Spinal cord (tissue), 10 donors: ENCODE measurements around the gene ANKAR. TPM values are rescaled to one million over a fixed set of nuclear protein-coding genes. Genes with fewer than 3 reads are reported as not detected.
A peak's percentile ranks its signal among the peaks of the same experiment; 100 is the strongest.
"Not testable (repeated sequence)": the region's sequence is repeated elsewhere in the genome, so short reads cannot be mapped to it uniquely, and the experiment has no call there.

Experiments
- DNase-seq, 6 donors: peaks; one replicate each; pipeline versions ENCODE4 v3.0.0 to v3.0.0-alpha.2; 2013 to 2015; ENCODE audit warnings: low spot score in 6 of 6, low read depth in 4 of 6
- H3K27ac ChIP-seq: one replicate; pipeline ENCODE4 v1.5.1; 2013; ENCODE audit warnings: low read depth, low read length, control low read depth
- H3K27me3 ChIP-seq: one replicate; pipeline ENCODE4 v1.6.1; 2013; ENCODE audit warnings: low read length; ENCODE audit not compliant: control insufficient read depth, insufficient read depth
- H3K36me3 ChIP-seq: one replicate; pipeline ENCODE4 v1.6.1; 2013; ENCODE audit warnings: low read length; ENCODE audit not compliant: control insufficient read depth, insufficient read depth
- H3K4me1 ChIP-seq: one replicate; pipeline ENCODE4 v1.6.1; 2013; ENCODE audit warnings: low read length; ENCODE audit not compliant: control insufficient read depth, insufficient read depth
- H3K4me3 ChIP-seq: one replicate; pipeline ENCODE4 v1.5.1; 2013; ENCODE audit warnings: low read depth, low read length, control low read depth
- H3K9me3 ChIP-seq: one replicate; pipeline ENCODE4 v1.6.1; 2013; ENCODE audit warnings: low read length; ENCODE audit not compliant: control insufficient read depth, insufficient read depth
- WGBS: methylation state at CpG from one replicate; pipeline ENCODE4 v1.1.5; 2013; ENCODE audit warnings: missing lambda C conversion rate; ENCODE audit not compliant: insufficient coverage; 5-methylcytosine and 5-hydroxymethylcytosine counted together
- polyA plus RNA-seq, 2 donors: library from polyadenylated mRNA; unstranded; fragments of 120-200 nt; gene quantifications; one replicate each; pipeline ENCODE4 v1.2.1, GENCODE V29; 2013; ENCODE audit not compliant: insufficient read length in 2 of 2
- total RNA-seq, 2 donors: library from RNA; depleted of rRNA in 1 of 2; stranded (reverse); fragments of 120-200 nt in 1 of 2; fragments of >200 nt in 1 of 2; gene quantifications; one replicate each; pipeline versions ENCODE4 v1.2.3 to v1.2.4, GENCODE V29; 2013 to 2014
- donor health status: healthy.

Gene ANKAR
- total and polyA plus RNA-seq, 4 donors = 6.4 to 41.7 (median 14.9) TPM

DNA sequence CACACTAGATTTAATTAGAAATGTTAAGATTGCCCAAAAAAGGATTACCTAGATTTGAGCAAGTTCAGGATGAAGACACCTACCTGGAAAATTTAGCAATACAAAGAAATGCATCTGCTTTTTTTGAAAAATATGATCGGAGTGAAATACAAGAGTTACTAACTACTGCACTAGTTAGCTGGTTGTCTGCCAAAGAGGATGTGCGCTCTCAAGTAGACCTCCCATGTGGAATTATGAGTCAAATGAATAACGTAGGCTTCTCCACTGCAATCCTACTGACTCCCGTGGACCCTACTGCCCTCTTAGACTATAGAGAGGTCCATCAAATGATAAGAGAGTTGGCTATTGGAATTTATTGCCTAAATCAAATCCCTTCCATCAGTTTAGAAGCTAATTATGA is 2.0 kb downstream of the ANKAR start:
- H3K27me3 ChIP-seq = no peaks in the 10 kb centered on the region
- H3K27ac ChIP-seq = no peak overlapping the region
- WGBS = 83% methylated on average over 1 of the region's 4 CpGs
- H3K4me3 ChIP-seq = no peak overlapping the region
- H3K9me3 ChIP-seq = peaks cover 2% of the 10 kb centered on the region
- H3K36me3 ChIP-seq = peaks cover 4% of the 10 kb centered on the region
- peaks cover 8% of the 10 kb centered on the region for H3K4me1 ChIP-seq
- no peak for DNase-seq

- no peak overlapping the region for H3K4me3 ChIP-seq
- H3K36me3 ChIP-seq = no peaks in the 10 kb centered on the region
- no peaks in the 10 kb centered on the region for H3K27me3 ChIP-seq
- peaks cover 5% of the 10 kb centered on the region for H3K4me1 ChIP-seq
- DNase-seq = no peak
- H3K9me3 ChIP-seq = peaks cover 2% of the 10 kb centered on the region
- H3K27ac ChIP-seq = no peak overlapping the region
Observed at GRCh38 chr2:189679226-189679625, 4.8 kb downstream of the ANKAR start.

GRCh38 chr2:189681203-189681602 is 6.7 kb downstream of the ANKAR start:
- no CpG with 5 or more reads among the region's 1 CpG for WGBS
- Histone ChIP-seq H3K9me3 (peaks cover 2% of the 10 kb centered on the region), H3K27ac (no peak overlapping the region), H3K4me3 (no peak overlapping the region), H3K27me3 (no peaks in the 10 kb centered on the region), H3K36me3 (no peaks in the 10 kb centered on the region), H3K4me1 (no peaks in the 10 kb centered on the region)
- no peak for DNase-seq

DNA sequence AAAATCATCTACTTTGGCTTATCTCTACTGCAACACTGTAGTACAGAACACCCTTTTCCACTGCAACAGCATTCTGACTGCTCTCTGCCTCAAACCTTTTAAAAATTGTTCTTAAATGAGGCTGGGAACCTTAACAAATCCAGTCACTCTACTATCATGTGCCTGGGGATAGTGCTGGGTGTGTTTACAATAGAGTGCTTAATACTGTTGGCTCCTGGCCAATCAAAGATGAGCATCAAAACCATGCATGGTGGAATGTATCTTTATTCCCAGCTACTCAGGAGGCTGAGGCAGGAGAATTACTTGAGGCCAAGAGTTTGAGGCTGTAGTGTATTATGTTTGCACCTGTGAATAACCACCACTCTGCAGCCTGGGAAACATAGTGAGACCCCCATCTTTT is 7.4 kb downstream of the ANKAR start:
- Histone ChIP-seq H3K27ac (no peak overlapping the region), H3K36me3 (no peaks in the 10 kb centered on the region), H3K9me3 (peaks cover 2% of the 10 kb centered on the region), H3K4me1 (no peaks in the 10 kb centered on the region), H3K4me3 (no peak overlapping the region), H3K27me3 (no peaks in the 10 kb centered on the region)
- DNase-seq = no peak

DNA sequence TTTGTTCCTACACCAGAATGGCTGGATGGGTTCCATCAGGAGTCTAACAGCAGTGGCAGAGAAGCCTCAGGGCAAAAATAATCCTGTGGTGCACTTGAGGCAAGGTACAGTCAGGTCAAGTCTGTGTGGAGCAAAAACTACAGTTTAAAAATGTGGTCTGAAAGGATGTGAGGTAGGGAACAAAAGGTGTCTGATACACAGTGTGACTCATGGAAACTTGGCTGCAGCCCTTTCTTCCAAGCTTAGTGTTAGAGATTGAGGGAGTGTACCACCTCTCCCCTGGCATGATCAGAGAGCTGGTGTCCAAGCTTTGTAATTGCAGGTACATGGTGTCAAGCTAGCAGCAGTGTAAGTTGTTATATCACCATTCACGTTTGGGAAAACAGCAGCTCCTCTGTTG is 8.9 kb downstream of the ANKAR start:
- no peak overlapping the region for H3K4me3 ChIP-seq
- H3K9me3 ChIP-seq = peaks cover 2% of the 10 kb centered on the region
- H3K4me1 ChIP-seq = no peaks in the 10 kb centered on the region
- no peaks in the 10 kb centered on the region for H3K36me3 ChIP-seq
- DNase-seq = no peak
- H3K27me3 ChIP-seq = no peaks in the 10 kb centered on the region
- 85% methylated on average over 1 of the region's 1 CpG for WGBS
- no peak overlapping the region for H3K27ac ChIP-seq

DNA sequence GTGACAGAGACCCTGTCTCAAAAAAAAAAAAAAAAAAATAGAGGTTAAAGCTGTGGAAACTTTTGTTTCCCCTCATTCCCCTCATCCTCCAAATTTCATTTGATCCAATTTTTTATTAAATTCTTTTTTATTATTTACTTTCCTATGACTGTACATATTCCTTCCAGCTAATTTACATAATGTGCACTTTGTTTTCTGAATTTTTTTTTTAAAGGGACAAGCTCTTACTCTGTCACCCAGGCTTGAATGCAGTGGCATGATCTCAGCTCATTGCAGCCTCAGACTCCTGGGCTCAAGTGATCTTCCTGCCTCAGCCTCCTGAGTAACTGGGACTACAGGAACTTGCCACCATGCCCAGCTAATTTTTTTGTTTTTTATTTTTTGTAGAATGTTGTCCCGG is 10.3 kb downstream of the ANKAR start:
- Histone ChIP-seq H3K9me3 (no peaks in the 10 kb centered on the region), H3K4me3 (no peak overlapping the region), H3K27ac (no peak overlapping the region), H3K4me1 (no peaks in the 10 kb centered on the region), H3K27me3 (no peaks in the 10 kb centered on the region), H3K36me3 (no peaks in the 10 kb centered on the region)
- no CpG with 5 or more reads among the region's 1 CpG for WGBS
- DNase-seq = no peak

- WGBS = 33% methylated on average over 2 of the region's 2 CpGs
- Histone ChIP-seq H3K27ac (no peak overlapping the region), H3K36me3 (no peaks in the 10 kb centered on the region), H3K27me3 (no peaks in the 10 kb centered on the region), H3K9me3 (no peaks in the 10 kb centered on the region), H3K4me1 (no peaks in the 10 kb centered on the region), H3K4me3 (no peak overlapping the region)
- DNase-seq = peak in 2 of 6 donors; percentile 6 to 21
Observed at GRCh38 chr2:189685540-189686229, 11.2 kb downstream of the ANKAR start.

DNA sequence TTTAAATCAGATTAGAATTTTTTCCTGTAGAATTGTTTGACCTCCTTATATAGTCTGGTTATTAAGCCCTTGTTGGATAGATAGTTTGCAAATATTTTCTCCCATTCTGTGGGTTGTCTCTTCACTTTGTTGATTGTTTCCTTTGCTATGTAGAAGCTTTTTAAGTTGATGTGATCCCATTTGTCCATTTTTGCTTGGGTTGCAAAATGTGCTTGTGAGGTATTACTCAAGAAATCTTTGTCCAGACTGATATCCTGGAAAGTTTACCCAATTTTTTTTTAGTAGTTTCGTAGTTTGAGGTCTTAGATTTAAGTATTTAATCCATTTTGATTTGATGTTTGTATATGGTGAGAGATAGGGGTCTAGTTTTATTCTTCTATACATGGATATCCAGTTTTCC is 13.3 kb downstream of the ANKAR start:
- H3K36me3 ChIP-seq, DNase-seq, H3K4me3 ChIP-seq, H3K27ac ChIP-seq, H3K9me3 ChIP-seq, H3K27me3 ChIP-seq, H3K4me1 ChIP-seq: not testable (repeated sequence)
- no CpG with 5 or more reads among the region's 1 CpG for WGBS

DNA sequence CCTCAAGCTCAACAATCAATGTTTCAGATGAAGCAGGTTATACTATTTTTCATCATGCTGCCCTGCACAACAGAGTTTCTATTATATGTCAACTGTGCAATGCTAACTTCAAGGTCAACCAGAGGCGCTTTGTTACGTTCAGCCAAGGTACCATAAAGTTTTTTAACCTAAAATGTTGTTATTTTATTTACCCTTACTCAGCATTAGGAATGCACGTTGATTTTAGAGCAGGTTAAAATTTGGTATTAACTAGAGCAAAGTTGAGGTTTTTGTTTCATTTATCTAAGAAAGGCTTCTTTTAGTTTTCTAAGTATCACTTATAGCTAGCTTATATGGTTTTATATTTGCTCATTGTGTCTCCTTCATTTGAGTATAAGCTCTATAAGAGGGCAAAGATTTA is 21.8 kb downstream of the ANKAR start:
- H3K9me3 ChIP-seq = no peaks in the 10 kb centered on the region
- no peaks in the 10 kb centered on the region for H3K36me3 ChIP-seq
- H3K4me1 ChIP-seq = no peaks in the 10 kb centered on the region
- DNase-seq = no peak
- H3K27ac ChIP-seq = no peak overlapping the region
- H3K27me3 ChIP-seq = no peaks in the 10 kb centered on the region
- H3K4me3 ChIP-seq = no peak overlapping the region
- no CpG with 5 or more reads among the region's 3 CpGs for WGBS

- no peaks in the 10 kb centered on the region for H3K36me3 ChIP-seq
- H3K27me3 ChIP-seq = no peaks in the 10 kb centered on the region
- H3K4me1 ChIP-seq = no peaks in the 10 kb centered on the region
- no peak overlapping the region for H3K27ac ChIP-seq
- H3K9me3 ChIP-seq = no peaks in the 10 kb centered on the region
- WGBS = no CpG with 5 or more reads among the region's 6 CpGs
- DNase-seq = peak in 3 of 6 donors; percentile 17 to 82 (median 70)
- H3K4me3 ChIP-seq = no peak overlapping the region
Observed at GRCh38 chr2:189698020-189698887, 23.8 kb downstream of the ANKAR start.
